ENCODE results near the gene BCL2.

The BCL2 gene

DNA sequence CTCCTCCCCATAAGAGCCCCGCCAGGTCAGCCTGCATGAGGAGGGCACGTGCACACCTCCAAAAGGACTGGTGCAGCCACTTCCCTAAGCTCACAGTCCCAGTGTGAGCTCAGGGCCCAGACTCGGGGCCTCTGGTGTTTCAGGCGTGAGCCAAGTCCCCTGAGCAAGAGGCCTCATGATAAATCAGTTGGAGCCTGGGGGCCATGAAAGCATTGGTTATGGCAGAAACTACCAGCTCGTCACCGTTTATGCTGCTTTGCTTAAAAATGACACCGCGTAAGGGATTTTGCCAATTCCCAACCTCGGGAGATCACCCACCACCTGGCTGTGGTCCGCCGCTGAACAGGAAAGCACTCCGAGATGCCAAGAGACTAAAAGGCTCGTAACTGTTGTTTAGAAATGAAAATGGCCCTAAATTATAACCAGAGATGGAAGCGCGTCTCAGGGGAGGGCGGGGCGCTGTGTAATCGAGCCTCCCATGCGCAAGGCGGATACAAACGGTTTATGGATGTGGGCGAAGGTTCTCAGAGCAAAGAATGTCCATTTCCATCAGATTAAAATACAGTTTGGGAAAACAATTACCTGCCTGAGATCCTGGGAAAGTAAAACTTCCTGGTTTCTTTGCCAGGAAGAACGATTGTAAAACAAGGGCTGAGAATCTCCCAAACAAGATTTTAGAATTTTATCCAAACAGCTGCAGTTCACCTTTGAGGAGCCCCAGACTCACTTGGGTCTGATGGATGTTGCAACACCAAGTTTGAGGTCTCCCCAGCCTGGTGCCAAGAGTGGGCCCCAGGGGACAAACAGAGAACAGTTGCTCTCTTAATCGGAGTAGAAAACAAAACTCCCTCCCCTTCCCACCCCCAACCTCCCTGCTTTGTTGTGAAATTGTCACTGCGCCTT is 141.4 kb downstream of the BCL2 start:
- DNase-seq: no peak

- DNase-seq: no peak
Observed at GRCh38 chr18:63177259-63177658, 142.3 kb downstream of the BCL2 start.

- no peak for DNase-seq
Observed at GRCh38 chr18:63175264-63175663, 144.3 kb downstream of the BCL2 start.

- DNase-seq: no peak
Observed at GRCh38 chr18:63173983-63174382, 145.6 kb downstream of the BCL2 start.

DNA sequence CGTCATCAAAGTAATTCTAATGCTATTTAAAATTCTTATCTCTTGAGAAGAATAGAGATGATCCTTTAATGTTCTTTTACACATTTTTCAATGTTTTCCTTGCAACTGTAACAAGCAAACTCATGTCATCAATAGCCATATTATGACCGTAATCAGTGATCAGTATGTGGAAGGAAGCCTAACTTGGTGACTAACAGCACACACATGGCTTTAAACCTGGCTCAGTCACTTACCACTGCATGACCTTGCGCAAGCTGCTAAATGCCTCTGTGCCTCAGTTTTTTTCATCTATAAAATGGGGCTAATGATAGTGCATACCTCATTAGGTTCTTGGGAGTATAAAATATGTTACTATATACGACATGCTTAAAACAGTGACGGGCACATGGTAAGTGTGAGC is 149.7 kb downstream of the BCL2 start:
- DNase-seq: no peak

DNA sequence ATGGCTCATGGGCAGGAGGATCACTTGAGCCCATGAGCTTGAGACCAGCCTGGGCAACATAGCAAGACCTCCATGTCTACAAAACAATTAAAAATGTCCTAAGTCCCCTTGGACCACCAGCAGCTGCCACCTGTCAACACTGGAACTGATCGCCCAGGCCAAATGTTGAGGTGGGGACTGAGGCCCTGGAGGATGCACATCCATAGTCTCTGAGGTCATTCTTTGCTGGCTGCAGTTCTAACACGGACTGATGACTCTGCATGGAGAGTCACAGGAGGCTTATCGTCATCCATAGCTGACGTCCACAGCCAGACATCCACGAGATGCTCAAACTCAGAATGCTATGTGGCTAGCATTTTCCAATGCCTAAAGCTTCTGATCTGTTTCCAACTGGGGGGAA is 151.3 kb downstream of the BCL2 start:
- no peak for DNase-seq

DNA sequence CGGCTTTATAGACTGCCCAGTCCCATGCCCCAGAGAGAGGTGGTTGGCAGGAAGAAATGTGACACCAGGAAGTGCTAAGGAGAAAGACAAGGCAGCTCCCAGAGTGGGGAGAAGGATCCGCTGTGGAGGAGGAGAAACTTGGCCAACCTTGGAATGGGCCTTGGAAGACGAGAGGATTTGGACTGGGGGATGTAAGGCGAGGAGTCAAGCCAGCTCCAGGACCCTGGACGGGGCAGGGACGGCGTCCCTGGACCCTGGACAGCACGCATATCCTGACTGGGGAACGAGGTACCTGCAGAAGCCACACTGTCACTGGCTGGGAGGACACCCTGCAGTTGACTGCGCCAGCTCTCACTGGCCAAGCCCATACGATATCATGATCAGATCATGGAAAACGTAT is 153.4 kb downstream of the BCL2 start:
- DNase-seq: no peak

GRCh38 chr18:63164396-63164795 is 155.2 kb downstream of the BCL2 start:
- DNase-seq: no peak

- DNase-seq: no peak
Observed at GRCh38 chr18:63162271-63163014, 157.1 kb downstream of the BCL2 start.

DNA sequence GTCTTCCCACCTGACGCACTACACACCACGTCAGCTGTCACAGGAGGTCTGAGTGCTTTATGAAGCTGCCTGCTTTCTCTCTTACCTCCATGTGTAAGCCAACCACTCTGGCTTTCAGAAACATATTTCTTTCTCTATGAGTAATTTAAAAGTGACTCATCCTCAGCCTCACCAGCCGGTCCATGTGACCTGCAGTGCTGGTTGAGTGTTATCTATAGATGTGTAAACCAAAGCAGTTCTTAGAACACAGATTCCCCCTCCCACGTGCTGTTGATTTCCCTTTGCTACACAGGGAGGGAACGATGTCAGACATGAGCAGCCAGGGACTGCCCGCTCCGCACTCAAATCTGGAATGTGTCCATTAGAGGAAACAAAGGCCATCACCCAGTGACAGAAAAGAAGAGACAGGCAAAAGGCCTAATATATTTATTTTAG is 157.8 kb downstream of the BCL2 start:
- DNase-seq: no peak

DNA sequence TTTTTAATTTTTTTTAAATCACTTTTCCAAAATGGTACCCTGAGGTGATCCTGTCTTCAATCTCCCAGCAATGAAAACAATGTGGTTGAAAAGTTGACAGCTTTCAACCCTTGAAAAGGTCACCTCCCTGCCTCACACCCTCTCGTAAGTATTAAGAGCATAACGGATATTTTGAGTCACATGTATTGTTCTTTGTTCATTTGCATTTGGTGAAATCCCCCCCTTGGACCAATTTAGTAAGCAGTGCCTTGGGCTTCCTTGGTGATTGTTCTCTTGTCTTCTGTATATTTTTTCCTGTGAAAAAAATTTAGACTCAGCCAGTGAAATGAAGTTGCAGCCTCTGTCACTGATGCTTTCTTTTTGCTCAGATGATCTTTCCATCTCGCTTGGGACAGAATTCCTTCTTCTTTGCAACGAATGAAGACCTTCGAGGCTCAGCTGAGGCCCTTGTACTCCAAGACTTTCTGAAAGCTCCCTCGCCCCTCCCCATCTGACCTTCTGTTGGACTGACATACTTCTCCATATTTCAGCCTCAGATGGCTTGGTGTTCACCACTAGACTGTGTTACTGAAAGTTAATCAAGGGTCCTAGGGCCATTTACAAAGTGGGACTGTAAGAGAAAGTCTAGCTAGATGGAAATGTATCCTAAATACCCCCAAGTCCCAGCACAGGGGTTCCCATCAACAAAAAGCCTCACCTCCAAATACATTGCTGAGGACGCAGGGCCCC is 158.4 kb downstream of the BCL2 start:
- DNase-seq: no peak

DNA sequence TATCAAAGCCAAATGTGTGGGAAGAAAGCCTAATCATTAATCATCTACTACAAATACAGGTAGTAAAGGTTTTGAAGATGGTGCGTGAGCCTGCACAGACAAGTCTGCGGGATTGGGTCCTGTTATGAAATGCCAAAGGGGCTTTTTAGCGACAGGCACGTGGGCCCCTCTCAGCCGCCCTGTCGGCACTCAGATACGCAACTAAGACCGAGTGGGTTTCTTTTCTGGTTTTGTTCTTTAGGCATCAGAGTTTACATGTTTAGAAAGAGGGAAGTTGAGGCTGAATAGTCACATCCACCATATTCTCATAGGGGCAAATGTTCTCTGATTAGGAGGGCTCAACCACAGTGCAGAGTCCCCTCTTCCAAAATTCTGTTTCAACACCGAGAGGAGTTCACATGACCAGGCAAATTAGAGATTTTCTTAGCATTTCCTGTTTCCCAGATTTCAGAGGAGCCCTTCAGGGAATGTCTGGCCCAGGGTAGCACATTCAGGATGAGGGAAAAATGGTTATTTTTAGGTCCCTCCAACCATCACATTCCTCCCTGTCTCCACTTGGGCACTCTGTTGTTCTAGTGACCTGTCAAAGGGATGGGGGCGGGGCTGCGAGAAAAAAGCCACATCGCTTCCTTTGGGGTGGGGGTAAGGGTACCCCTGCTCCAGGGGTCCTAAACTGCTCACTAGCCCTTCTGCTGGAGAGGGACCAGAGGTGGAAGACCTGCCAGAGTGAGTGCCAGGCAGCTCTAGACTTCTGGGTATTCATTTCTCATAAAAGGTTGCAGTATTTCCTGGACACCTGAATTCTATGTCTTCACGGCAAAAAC is 159.2 kb downstream of the BCL2 start:
- DNase-seq: no peak

DNA sequence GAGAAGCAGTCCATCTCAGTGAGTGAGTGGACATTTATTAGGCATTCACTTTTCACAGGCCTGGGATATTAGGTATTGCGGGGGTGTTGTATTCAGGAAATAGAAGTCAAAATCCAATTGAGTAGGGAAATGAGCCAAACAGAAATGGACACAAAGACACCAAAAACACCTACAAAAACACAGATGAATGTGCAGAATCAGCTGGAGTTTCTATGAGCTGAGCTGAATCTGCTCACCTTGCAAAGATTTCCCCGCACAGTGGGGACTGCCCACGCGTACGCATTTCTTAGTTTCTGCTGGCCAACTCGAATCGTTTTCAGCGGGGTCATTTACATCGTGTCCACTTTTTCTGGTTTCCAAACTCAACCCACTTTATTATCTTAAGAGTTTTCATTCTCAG is 160.0 kb downstream of the BCL2 start:
- no peak for DNase-seq

GRCh38 chr18:63158676-63159291 is 160.8 kb downstream of the BCL2 start:
- no peak for DNase-seq

DNA sequence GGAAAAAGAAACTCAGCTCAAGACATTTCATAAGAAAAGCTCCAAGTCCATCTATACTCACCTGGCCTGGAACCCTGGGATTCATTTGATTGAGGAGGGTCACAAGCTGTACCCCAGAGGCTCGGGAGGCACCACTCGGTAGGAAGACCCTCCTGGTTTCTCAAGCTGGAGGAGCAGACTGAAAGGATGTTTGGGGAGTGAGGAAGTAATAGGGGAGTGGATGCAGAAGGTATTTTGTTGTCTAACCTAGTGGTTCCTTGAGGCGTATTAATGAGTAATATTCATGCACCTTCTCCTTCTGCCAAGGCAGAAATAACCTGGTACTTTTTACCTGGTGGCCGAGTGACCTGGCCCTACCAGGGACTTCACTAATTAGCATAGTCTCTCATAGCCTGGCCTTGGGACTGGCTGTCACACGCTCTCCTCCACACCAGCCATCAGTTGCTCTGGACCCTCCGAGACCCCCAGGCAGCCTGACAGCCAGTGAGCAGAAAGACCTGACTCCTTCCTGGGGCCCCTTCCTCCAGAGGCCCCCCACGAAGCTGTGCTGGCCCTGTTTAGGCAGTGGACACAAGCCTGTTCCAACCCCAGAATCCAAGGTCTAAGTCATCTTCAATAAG is 161.4 kb downstream of the BCL2 start:
- no peak for DNase-seq

DNA sequence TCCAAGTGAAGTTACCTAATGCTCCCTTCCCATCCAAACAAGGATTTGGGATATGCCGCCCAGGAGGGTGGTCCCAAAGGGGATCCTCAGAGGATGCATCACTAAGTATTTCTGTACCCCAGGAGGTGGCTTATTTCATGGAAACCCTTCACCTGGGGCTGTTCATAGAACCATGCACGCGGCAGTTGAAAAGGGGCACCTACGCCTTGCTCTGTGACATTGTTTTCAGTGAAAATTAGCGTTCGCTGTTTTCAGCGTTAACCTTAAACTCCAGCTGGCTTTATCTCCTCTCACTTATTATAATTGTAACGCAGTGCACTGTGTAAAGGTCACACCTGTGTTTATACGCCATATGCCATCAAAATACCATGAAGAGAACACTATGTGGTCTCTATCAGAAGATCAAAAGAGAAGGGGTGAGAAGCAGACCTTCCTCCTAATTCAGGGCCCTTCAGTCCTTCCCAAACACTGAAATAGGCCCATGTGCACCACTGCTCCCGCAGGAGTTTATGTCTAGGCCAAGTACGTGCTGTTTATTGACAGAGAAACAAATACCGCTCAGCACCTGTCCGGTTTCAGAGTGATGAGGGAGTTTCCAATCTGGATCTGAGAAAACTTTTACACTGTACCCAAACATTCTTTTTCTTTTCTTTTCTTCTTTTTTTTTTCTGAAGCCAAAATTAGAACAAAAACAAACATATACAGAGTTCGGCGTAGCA is 162.1 kb downstream of the BCL2 start:
- peak; percentile 56 for DNase-seq

DNA sequence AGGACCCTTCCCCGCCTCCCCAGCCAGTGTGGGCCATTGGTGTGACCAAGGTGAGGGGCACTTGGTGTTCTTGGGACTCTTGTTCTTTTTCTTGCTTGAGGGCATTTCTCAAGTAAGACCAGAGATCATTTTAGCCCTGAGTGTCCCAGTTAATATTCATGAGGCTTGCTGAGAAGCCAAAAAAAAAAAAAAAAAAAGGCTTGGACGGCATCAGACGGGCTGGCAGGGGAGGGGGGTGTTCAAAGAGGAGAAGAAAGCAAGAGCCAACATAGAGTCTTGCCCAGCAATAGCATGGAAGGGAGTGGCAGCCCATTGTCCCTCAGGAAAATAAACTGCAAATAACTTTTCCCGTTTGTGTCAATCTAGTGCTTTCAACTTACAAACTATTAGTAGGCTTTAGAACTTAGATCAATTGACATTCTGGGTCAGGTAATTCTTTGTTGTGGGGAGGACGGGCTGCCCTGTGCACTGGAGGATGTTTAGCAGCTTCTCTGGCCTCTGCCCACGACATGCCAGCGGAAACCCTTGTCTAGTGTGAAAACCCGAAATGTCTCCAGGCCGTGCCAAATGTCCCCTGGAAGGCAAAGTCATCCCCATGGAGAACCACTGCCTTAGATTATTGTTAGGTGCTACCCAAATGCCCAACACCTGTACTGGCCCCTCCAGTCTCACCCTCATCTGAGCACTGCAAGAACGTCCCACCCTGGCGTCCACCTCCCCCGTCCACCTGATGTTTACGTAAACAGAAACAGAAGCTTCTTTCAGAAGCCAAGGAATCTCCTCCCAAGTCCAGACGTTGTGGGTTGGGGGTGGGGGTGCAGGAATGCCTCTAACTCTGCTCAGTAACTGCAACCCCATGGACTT is 163.4 kb downstream of the BCL2 start:
- DNase-seq: no peak

- peak; percentile 94 for DNase-seq
Observed at GRCh38 chr18:63155169-63155852, 164.3 kb downstream of the BCL2 start.
